Measurements from ENCODE around the gene LCMT1.
"Not testable (repeated sequence)": the region's sequence is repeated elsewhere in the genome, so short reads cannot be mapped to it uniquely, and the experiment has no call there.

The LCMT1 gene

DNA sequence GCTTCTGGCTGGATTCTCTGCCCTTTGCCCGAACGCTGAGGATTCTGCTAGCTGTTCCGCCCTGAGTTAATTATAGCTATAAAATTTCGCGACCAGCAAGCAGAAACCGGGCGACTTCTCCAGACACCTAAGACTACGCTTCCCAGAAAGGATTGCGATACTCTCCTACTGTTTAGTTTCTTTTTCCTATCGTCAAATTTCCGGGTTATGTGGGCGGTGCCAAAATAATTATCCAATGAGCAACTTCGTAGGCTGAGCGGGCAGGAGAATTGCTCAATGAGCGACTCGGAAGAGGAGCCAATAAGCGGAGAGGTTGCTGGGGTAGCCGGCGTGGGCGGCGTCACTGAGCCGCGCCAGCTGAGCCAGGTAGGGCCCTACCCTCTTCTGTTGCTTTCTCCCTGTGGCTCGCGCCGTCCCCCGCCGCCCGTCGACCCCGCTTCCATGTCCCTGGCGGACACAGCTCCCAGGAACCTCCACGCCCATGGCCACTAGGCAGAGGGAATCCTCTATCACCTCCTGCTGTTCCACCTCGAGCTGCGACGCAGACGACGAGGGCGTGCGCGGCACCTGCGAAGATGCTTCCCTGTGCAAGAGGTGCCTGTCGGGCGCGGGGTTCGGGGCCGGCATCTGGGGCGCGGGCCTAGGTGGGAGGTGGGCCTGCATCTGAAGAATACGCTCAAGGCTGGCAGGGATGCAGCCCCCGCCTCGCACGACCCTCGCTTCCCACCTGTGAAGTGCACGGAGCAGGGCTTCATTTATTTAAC is at the start of gene LCMT1:
Gene LCMT1 (plus strand): TSS at position 340 of the 764 bp plus-strand sequence. CDS start 142 bp downstream, at position 482.
- peak; percentile 91 for DNase-seq (ENCODE audit: low read depth, low spot score)

- no peak for DNase-seq (ENCODE audit: low read depth, low spot score)
Measured at GRCh38 chr16:25063102-25063501, 48.4 kb upstream of the LCMT1 start.

GRCh38 chr16:25063865-25064264 is 47.7 kb upstream of the LCMT1 start:
- no peak for DNase-seq (ENCODE audit: low read depth, low spot score)

GRCh38 chr16:25064281-25064680 is 47.3 kb upstream of the LCMT1 start:
- not testable (repeated sequence) for DNase-seq (ENCODE audit: low read depth, low spot score)

- DNase-seq (ENCODE audit: low read depth, low spot score), result no peak
Measured at GRCh38 chr16:25064937-25065336, 46.6 kb upstream of the LCMT1 start.

DNA sequence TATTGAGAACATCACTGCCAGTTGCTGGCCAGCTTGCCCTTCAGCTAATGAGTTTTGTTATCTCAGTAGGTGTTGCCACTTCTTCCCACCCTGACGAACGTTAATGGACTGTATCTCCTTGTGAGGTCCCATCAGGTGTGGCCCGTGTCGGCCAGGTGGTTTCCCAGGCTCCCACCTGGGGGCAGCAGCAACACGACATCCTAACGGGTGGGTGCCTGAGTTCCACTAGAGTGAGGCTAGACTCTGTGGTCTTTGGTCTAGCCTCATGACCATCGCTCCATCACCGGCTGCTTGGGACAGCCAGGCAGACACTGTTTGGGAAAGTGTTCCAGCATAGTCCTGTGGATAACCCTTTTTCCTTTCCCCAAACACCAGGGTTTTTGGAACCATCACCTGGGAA is 45.6 kb upstream of the LCMT1 start:
- DNase-seq (ENCODE audit: low read depth, low spot score), result no peak

- DNase-seq (ENCODE audit: low read depth, low spot score), result no peak
Measured at GRCh38 chr16:25066426-25066746, 45.2 kb upstream of the LCMT1 start.

- no peak for DNase-seq (ENCODE audit: low read depth, low spot score)
Measured at GRCh38 chr16:25066747-25067631, 44.6 kb upstream of the LCMT1 start.

GRCh38 chr16:25073854-25074253 is 37.7 kb upstream of the LCMT1 start:
- no peak for DNase-seq (ENCODE audit: low read depth, low spot score)

- DNase-seq (ENCODE audit: low read depth, low spot score), result no peak
Measured at GRCh38 chr16:25078386-25078978, 33.1 kb upstream of the LCMT1 start.

- DNase-seq (ENCODE audit: low read depth, low spot score), result no peak
Measured at GRCh38 chr16:25079637-25080378, 31.7 kb upstream of the LCMT1 start.

- DNase-seq (ENCODE audit: low read depth, low spot score), result no peak
Measured at GRCh38 chr16:25080420-25081131, 31.0 kb upstream of the LCMT1 start.

- DNase-seq (ENCODE audit: low read depth, low spot score), result no peak
Measured at GRCh38 chr16:25081702-25082101, 29.8 kb upstream of the LCMT1 start.

- no peak for DNase-seq (ENCODE audit: low read depth, low spot score)
Measured at GRCh38 chr16:25083065-25083464, 28.5 kb upstream of the LCMT1 start.

- no peak for DNase-seq (ENCODE audit: low read depth, low spot score)
Measured at GRCh38 chr16:25083701-25084100, 27.8 kb upstream of the LCMT1 start.

- DNase-seq (ENCODE audit: low read depth, low spot score), result no peak
Measured at GRCh38 chr16:25084797-25085196, 26.7 kb upstream of the LCMT1 start.

- DNase-seq (ENCODE audit: low read depth, low spot score), result no peak
Measured at GRCh38 chr16:25087761-25088160, 23.8 kb upstream of the LCMT1 start.

GRCh38 chr16:25089351-25089750 is 22.2 kb upstream of the LCMT1 start:
- DNase-seq (ENCODE audit: low read depth, low spot score), result no peak

DNA sequence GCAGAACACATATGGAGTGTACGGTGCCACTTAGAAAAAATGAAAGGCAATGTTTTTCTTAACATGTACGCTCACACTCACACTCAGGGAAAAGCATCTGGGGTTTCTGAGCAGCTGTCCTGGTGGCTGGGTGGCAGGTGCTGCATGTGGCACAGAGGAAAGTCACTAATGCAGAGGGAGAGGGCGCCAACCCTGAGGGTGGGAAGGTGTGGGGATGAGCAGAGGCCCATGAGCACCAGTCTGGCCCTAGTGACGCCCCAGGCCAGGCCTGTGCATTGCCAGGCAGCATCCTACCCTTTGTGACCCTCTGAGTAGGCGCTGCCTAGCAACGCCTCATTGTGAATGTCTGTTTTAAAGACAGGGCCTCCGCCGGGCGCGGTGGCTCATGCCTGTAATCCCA is 19.1 kb upstream of the LCMT1 start:
- no peak for DNase-seq (ENCODE audit: low read depth, low spot score)

DNA sequence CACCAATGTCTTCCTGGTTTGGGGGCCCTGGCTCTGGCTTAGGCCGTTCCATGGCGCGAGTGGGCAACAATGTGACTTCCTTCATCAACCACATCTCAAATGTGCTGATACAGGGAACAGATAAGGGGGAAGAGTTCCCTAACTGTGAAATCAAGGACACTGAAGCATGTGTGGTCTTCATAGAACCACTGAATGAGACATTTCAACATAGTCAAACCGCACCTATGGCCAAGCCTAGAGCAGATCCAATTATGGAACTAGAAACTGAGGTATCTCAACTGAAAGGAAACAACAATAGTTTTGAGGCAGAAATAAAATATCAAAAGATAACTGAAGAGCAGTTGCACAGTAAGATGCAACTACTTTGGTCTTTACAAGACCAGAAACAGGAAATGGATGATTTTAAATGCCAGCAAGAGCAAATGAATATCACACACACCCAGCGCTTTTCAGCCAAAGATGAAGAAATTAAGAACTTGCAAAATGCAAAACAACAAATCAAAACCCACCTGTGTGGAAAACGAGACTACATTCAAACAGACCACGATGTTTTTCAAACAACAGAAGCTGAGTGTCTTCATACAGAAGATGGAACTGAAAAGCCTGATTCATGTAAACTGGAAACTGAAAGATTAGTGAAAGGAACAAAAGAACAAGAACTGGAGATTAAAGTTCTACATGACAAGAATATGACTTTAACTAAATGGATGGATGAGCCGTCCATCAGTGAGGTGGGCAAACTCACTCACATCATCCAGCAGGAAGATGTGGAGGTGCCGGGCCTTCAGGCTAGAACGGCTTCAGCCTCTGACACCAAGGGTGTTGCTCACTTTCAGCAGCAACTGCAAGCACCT is 18.1 kb upstream of the LCMT1 start:
- no peak for DNase-seq (ENCODE audit: low read depth, low spot score)

All from brain pericyte (primary cell).